ENCODE measurements around the gene LBP.
A peak's percentile ranks its signal among the peaks of the same experiment; 100 is the strongest.
"Not testable (repeated sequence)": the region's sequence is repeated elsewhere in the genome, so short reads cannot be mapped to it uniquely, and the experiment has no call there.

The LBP gene

GRCh38 chr20:38337561-38338140 lies 8.6 kb upstream of the LBP start:
- peak overlapping the region in 1 of 2 donors; percentile 65 for H3K27ac Mint-ChIP-seq
- H3K4me1 Mint-ChIP-seq: no peaks in the 10 kb centered on the region
- H3K27me3 Mint-ChIP-seq: peaks cover 53% of the 10 kb centered on the region
- no peak overlapping the region for H3K4me3 Mint-ChIP-seq
- peaks cover 7 to 23% of the 10 kb centered on the region in 2 donors for H3K9me3 Mint-ChIP-seq
- ATAC-seq: peak; percentile 74
- DNase-seq: peak; percentile 3 to 34

- no peak overlapping the region for H3K4me3 Mint-ChIP-seq
- ATAC-seq (no peak), DNase-seq (no peak)
- peaks cover 50% of the 10 kb centered on the region for H3K27me3 Mint-ChIP-seq
- no peak overlapping the region for H3K27ac Mint-ChIP-seq
- H3K9me3 Mint-ChIP-seq: peaks cover 7 to 23% of the 10 kb centered on the region in 2 donors
- H3K4me1 Mint-ChIP-seq: no peaks in the 10 kb centered on the region
These were observed 7.3 kb upstream of the LBP start for GRCh38 chr20:38338849-38339520.

- H3K27ac Mint-ChIP-seq, H3K4me1 Mint-ChIP-seq, H3K4me3 Mint-ChIP-seq, ATAC-seq, DNase-seq: not testable (repeated sequence)
- H3K27me3 Mint-ChIP-seq: peaks cover 45% of the 10 kb centered on the region
- H3K9me3 Mint-ChIP-seq: peaks cover 7 to 23% of the 10 kb centered on the region in 2 donors
These were observed 6.8 kb upstream of the LBP start for GRCh38 chr20:38339521-38339896.

- H3K4me3 Mint-ChIP-seq: no peak overlapping the region
- ATAC-seq (no peak), DNase-seq (no peak)
- H3K9me3 Mint-ChIP-seq: peaks cover 7 to 23% of the 10 kb centered on the region in 2 donors
- no peaks in the 10 kb centered on the region for H3K4me1 Mint-ChIP-seq
- H3K27ac Mint-ChIP-seq: no peak overlapping the region
- peaks cover 44% of the 10 kb centered on the region for H3K27me3 Mint-ChIP-seq
These were observed 6.3 kb upstream of the LBP start for GRCh38 chr20:38339997-38340396.

GRCh38 chr20:38340693-38341092 lies 5.6 kb upstream of the LBP start:
- H3K4me3 Mint-ChIP-seq: no peak overlapping the region
- H3K27me3 Mint-ChIP-seq: peaks cover 38% of the 10 kb centered on the region
- H3K4me1 Mint-ChIP-seq: no peaks in the 10 kb centered on the region
- ATAC-seq: no peak
- no peak for DNase-seq
- H3K9me3 Mint-ChIP-seq: peaks cover 7 to 23% of the 10 kb centered on the region in 2 donors
- no peak overlapping the region for H3K27ac Mint-ChIP-seq

GRCh38 chr20:38342216-38342615 lies 4.1 kb upstream of the LBP start:
- H3K27me3 Mint-ChIP-seq: peaks cover 23% of the 10 kb centered on the region
- no peak overlapping the region for H3K4me3 Mint-ChIP-seq

GRCh38 chr20:38342713-38343310 lies 3.5 kb upstream of the LBP start:
- Mint-ChIP-seq H3K27me3 (peaks cover 17% of the 10 kb centered on the region), H3K4me3 (no peak overlapping the region), H3K4me1 (no peaks in the 10 kb centered on the region), H3K27ac (no peak overlapping the region), H3K9me3 (peaks cover 4 to 6% of the 10 kb centered on the region in 2 donors)
- DNase-seq (no peak), ATAC-seq (no peak)

More at GRCh38 chr20:38342216-38342615, 4.1 kb upstream of the LBP start:
- no peak for ATAC-seq
- DNase-seq: no peak
- H3K9me3 Mint-ChIP-seq: peaks cover 7 to 12% of the 10 kb centered on the region in 2 donors
- no peaks in the 10 kb centered on the region for H3K4me1 Mint-ChIP-seq
- H3K27ac Mint-ChIP-seq: no peak overlapping the region

GRCh38 chr20:38343311-38344106 lies 2.8 kb upstream of the LBP start:
- H3K9me3 Mint-ChIP-seq: no peaks in the 10 kb centered on the region
- peaks cover 10% of the 10 kb centered on the region for H3K27me3 Mint-ChIP-seq
- DNase-seq (no peak), ATAC-seq (no peak)
- H3K4me3 Mint-ChIP-seq: no peak overlapping the region
- H3K4me1 Mint-ChIP-seq: no peaks in the 10 kb centered on the region
- H3K27ac Mint-ChIP-seq: no peak overlapping the region

GRCh38 chr20:38344107-38344701 lies 2.1 kb upstream of the LBP start:
- Mint-ChIP-seq H3K9me3 (no peaks in the 10 kb centered on the region), H3K27me3 (peaks cover 12% of the 10 kb centered on the region), H3K4me3 (no peak overlapping the region), H3K27ac (no peak overlapping the region), H3K4me1 (no peaks in the 10 kb centered on the region)
- DNase-seq (no peak), ATAC-seq (no peak)

- no peaks in the 10 kb centered on the region for H3K4me1 Mint-ChIP-seq
- DNase-seq (no peak), ATAC-seq (no peak)
- H3K27me3 Mint-ChIP-seq: peaks cover 18% of the 10 kb centered on the region
- no peak overlapping the region for H3K27ac Mint-ChIP-seq
- no peaks in the 10 kb centered on the region for H3K9me3 Mint-ChIP-seq
- H3K4me3 Mint-ChIP-seq: no peak overlapping the region
These were observed 639 bp upstream of the LBP start for GRCh38 chr20:38345643-38346042.

- no peak overlapping the region for H3K4me3 Mint-ChIP-seq
- ATAC-seq: no peak
- H3K4me1 Mint-ChIP-seq: no peaks in the 10 kb centered on the region
- peaks cover 17% of the 10 kb centered on the region for H3K27me3 Mint-ChIP-seq
- H3K9me3 Mint-ChIP-seq: no peaks in the 10 kb centered on the region
- DNase-seq: no peak
- no peak overlapping the region for H3K27ac Mint-ChIP-seq
These were observed 459 bp downstream of the LBP start for GRCh38 chr20:38346741-38347140.

- Mint-ChIP-seq H3K9me3 (no peaks in the 10 kb centered on the region), H3K4me1 (no peaks in the 10 kb centered on the region), H3K27me3 (peaks cover 8% of the 10 kb centered on the region), H3K27ac (no peak overlapping the region), H3K4me3 (no peak overlapping the region)
- DNase-seq (no peak), ATAC-seq (no peak)
These were observed 3.6 kb downstream of the LBP start for GRCh38 chr20:38349856-38350255.

- no peaks in the 10 kb centered on the region for H3K4me1 Mint-ChIP-seq
- DNase-seq: no peak
- no peak for ATAC-seq
- H3K4me3 Mint-ChIP-seq: no peak overlapping the region
- peaks cover 8% of the 10 kb centered on the region for H3K27me3 Mint-ChIP-seq
- H3K27ac Mint-ChIP-seq: no peak overlapping the region
- H3K9me3 Mint-ChIP-seq: no peaks in the 10 kb centered on the region
These were observed 4.8 kb downstream of the LBP start for GRCh38 chr20:38350879-38351775.

GRCh38 chr20:38353316-38353715 lies 7.0 kb downstream of the LBP start:
- no peaks in the 10 kb centered on the region for H3K9me3 Mint-ChIP-seq
- ATAC-seq: no peak
- H3K4me3 Mint-ChIP-seq: no peak overlapping the region
- peaks cover 9% of the 10 kb centered on the region for H3K4me1 Mint-ChIP-seq
- peaks cover 8% of the 10 kb centered on the region for H3K27me3 Mint-ChIP-seq
- no peak for DNase-seq
- H3K27ac Mint-ChIP-seq: no peak overlapping the region

- no peak overlapping the region for H3K4me3 Mint-ChIP-seq
- peaks cover 6% of the 10 kb centered on the region for H3K27me3 Mint-ChIP-seq
- peaks cover 9% of the 10 kb centered on the region for H3K4me1 Mint-ChIP-seq
- H3K9me3 Mint-ChIP-seq: no peaks in the 10 kb centered on the region
- DNase-seq: no peak
- no peak overlapping the region for H3K27ac Mint-ChIP-seq
- ATAC-seq: no peak
These were observed 7.9 kb downstream of the LBP start for GRCh38 chr20:38354227-38354626.
